ENCODE measurements around the gene PLEKHA6. TPM values are rescaled to one million over a fixed set of nuclear protein-coding genes. Genes with fewer than 3 reads are reported as not detected.

Gene PLEKHA6
- total RNA-seq, 2 donors from 2014 or later: 14.1 to 19.8 TPM

DNA sequence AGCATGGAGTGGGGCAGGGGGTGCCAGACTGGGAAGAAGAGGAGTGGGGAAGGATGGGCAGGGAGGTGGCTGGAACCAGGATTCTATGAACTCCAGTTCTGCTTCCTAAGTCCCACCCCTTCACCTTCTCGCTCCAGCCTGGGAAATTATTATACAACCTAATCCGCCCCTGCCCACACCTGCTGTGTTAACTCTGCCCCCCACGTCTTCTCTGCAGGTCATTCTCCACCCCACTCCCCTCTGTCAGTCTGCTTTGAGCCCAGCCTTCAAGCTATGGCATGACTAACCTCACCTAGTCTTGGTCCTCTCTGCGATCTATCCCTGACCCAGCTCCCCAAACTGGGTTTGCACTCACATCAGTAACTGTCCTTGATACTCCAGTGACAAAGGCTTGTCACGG is 99.9 kb downstream of the PLEKHA6 start:
- ATAC-seq (no peak), DNase-seq (no peak)
- intact Hi-C loops (cut with DNase I): loop anchor here (5.0 to 10.0 kb wide), 2 partner anchors 103 to 105 kb away; no protein-coding TSS in a partner anchor

GRCh38 chr1:204259196-204259595 is 100.5 kb downstream of the PLEKHA6 start:
- intact Hi-C loops (cut with DNase I): loop anchor here (5.0 to 10.0 kb wide), 2 partner anchors 103 to 106 kb away; no protein-coding TSS in a partner anchor
- ATAC-seq (no peak), DNase-seq (no peak)

- ATAC-seq (peak; percentile 51 to 65), DNase-seq (peak; percentile 66)
These were observed 101.3 kb downstream of the PLEKHA6 start for GRCh38 chr1:204258213-204259115.

GRCh38 chr1:204257446-204257845 is 102.3 kb downstream of the PLEKHA6 start:
- DNase-seq (no peak), ATAC-seq (no peak)
- intact Hi-C loops (cut with DNase I): loop anchor here (5.0 to 10.0 kb wide), 2 partner anchors 105 to 107 kb away; no protein-coding TSS in a partner anchor

More at GRCh38 chr1:204258213-204259115, 101.3 kb downstream of the PLEKHA6 start:
- intact Hi-C loops (cut with DNase I): loop anchor here (5.0 to 10.0 kb wide), 2 partner anchors 104 to 106 kb away; no protein-coding TSS in a partner anchor

DNA sequence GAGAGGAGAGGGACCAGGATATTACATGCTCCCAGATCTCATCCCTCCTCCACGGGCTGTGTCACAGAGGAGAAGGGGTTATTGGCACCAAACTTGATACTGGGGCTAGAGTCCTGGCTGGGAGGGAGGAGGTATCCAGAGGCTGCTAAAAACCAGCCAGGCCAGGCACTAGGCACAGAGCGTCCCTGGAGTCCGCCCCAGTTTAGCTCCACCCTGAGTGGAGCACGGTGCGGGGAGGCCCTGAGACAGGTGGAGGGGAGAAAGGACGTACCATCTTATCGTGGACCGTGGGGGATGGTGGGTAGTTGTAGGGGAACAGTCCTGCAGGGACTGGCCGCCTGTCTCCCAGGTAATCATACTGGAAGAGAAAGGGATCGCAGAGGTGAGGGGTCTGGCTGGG is 103.2 kb downstream of the PLEKHA6 start:
- ATAC-seq (no peak), DNase-seq (no peak)
- intact Hi-C loops (cut with DNase I): loop anchor here (5.0 to 10.0 kb wide), 2 partner anchors 106 to 108 kb away; no protein-coding TSS in a partner anchor

- intact Hi-C loops (cut with DNase I): loop anchor here (5.0 to 10.0 kb wide), 2 partner anchors 106 to 109 kb away; no protein-coding TSS in a partner anchor
These were observed 103.8 kb downstream of the PLEKHA6 start for GRCh38 chr1:204255966-204256365.

GRCh38 chr1:204255225-204255624 is 104.5 kb downstream of the PLEKHA6 start:
- no peak for DNase-seq
- intact Hi-C loops (cut with DNase I): loop anchor here (5.0 to 10.0 kb wide), 2 partner anchors 107 to 110 kb away; no protein-coding TSS in a partner anchor

More at GRCh38 chr1:204255966-204256365, 103.8 kb downstream of the PLEKHA6 start:
- ATAC-seq (peak in 1 of 2 donors; percentile 19), DNase-seq (no peak)

DNA sequence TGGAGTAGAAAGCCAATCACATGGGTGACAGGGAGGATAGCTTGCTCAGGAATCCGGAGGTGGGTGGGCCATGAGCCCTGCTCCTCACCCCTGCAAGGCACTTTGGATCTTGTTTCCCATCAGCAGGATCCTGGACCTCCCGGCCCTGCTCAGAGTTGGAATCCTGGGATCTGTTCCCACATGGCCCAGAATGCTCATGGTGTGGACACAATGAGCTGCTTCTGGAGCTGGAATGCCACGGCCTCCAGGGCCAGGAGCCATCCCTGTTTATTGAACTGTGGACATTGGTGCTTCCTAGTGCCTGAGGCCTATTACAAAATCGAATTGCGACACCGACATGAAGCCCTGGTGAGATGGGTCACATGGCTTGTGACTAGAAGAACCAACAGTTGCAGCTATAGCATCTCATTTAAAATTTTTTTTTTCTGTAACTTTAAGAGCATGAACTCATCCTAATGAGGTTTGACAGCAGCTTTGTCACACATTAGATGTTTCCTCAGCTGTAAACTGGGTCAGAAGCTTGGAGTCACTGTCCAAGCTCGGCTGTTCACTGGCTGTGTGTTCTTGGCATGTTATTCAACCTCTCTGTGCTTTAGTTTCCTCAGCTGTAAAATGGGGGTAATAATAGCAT is 105.6 kb downstream of the PLEKHA6 start:
- ATAC-seq (peak in 1 of 2 donors; percentile 68), DNase-seq (peak; percentile 63)
- intact Hi-C loops (cut with DNase I): loop anchor here in 1 of 2 donors (10.0 kb wide), 1 partner anchor 111 kb away; no protein-coding TSS in a partner anchor

More at GRCh38 chr1:204255225-204255624, 104.5 kb downstream of the PLEKHA6 start:
- no peak for ATAC-seq

- intact Hi-C loops (cut with DNase I): loop anchor here in 1 of 2 donors (10.0 kb wide), 1 partner anchor 113 kb away; no protein-coding TSS in a partner anchor
- DNase-seq: no peak
- peak in 1 of 2 donors; percentile 28 for ATAC-seq
These were observed 107.6 kb downstream of the PLEKHA6 start for GRCh38 chr1:204251926-204252689.

GRCh38 chr1:204251286-204251685 is 108.4 kb downstream of the PLEKHA6 start:
- no peak for ATAC-seq
- no peak for DNase-seq
- intact Hi-C loops (cut with DNase I): loop anchor here in 1 of 2 donors (10.0 kb wide), 1 partner anchor 114 kb away; no protein-coding TSS in a partner anchor

DNA sequence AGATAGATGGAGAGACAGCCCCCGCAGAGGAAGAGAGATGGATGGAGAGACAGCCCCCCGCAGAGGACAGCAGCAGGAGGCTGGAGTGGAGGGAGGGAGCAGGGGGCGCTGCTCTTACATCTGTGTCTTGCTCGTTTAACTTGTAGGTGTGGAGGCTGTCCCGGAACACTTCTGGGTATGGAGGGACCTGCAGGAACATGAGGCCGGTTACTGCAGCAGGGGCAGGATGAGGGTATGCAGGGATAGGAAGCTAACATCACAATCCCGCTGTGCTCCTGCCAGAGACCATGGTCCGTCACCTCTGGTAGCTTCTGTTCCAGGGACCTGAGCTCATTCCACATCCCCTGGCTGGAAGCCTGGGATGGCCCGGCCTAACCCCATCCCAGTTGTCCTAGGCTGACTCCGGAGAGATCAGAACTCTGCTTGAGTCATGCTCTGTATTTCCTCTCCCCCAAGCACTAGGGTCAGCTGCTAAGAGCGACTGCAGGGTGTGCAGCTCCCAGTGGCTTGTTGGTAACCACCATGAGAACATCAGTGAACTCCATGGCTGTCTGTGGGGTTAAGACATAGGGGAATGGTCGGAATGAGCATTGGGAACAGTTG is 109.2 kb downstream of the PLEKHA6 start:
- DNase-seq (no peak), ATAC-seq (peak; percentile 23 to 76)
- intact Hi-C loops (cut with DNase I): loop anchor here in 1 of 2 donors (10.0 kb wide), 1 partner anchor 114 kb away; no protein-coding TSS in a partner anchor

GRCh38 chr1:204249736-204250427 is 109.8 kb downstream of the PLEKHA6 start:
- intact Hi-C loops (cut with DNase I): loop anchor here in 1 of 2 donors (10.0 kb wide), 1 partner anchor 115 kb away; no protein-coding TSS in a partner anchor
- DNase-seq (no peak), ATAC-seq (no peak)

DNA sequence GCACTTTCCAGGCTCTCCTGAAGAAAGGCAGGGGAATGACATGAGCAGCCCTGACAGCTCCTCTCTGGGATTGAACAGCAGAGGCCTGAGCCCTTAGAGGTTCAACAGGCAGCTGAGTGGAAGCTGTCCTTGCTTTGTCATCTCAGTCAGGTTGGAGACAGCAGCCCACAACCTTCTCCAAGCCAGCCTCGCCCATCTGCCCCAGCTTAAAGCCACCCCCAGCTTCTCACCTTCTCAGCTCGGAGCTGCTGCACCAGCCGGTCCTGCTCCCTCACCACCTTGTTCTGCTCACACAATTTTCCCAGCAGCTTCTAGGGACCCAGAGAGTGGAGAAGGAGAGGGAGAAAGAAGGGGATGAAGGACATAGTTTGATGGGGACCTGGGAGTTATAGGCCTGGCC is 110.8 kb downstream of the PLEKHA6 start:
- DNase-seq: no peak
- no peak for ATAC-seq
- intact Hi-C loops (cut with DNase I): no loop called here

DNA sequence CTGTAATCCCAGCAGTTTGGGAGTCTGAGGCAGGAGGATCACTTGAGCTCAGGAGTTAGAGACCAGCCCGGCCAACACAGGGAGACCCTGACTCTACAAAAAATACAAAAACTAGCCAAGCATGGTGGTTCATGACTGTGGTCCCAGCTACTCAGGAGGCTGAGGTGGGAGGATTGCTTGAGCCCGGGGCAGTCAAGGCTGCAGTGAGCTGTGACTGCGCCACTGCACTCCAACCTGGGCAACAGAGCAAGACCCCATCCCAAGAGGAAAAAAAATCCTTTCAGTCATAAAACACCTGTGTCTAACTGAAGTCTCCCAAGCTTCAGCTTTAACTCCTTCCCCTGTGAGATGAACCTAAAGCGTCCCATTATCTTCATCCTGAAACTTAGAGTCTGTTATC is 112.9 kb downstream of the PLEKHA6 start:
- ATAC-seq (no peak), DNase-seq (no peak)
- intact Hi-C loops (cut with DNase I): no loop called here

- ATAC-seq: no peak
- DNase-seq: no peak
- intact Hi-C loops (cut with DNase I): no loop called here
These were observed 116.8 kb downstream of the PLEKHA6 start for GRCh38 chr1:204242920-204243319.

DNA sequence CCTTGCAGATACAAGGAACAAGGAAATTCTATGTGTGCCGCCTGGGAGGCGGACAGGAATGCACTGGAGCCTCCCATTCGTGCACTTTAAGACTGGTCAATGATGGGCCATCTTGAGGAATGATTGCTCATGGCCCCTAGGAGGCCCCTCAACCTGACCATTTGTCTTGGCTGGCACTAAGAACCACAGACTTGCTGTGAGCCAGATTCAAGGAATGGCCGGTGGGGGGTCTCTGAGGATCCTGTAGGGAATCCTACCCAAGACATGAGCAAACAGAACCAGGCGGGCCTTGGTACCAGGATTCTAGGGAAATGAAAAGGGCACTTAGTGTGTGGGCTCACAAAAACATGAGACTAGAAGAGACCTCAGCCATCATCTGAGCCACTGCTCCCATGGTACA is 117.8 kb downstream of the PLEKHA6 start:
- intact Hi-C loops (cut with DNase I): no loop called here
- no peak for DNase-seq
- no peak for ATAC-seq

GRCh38 chr1:204241050-204241449 is 118.7 kb downstream of the PLEKHA6 start:
- ATAC-seq (no peak), DNase-seq (no peak)
- intact Hi-C loops (cut with DNase I): no loop called here

All from left cardiac atrium (tissue), 4 donors.